Activated CD4-positive, alpha-beta T cell treated with anti-CD3 and anti-CD28 coated beads, Interleukin-2, amount 50 U/mL, for 48 hours (primary cell): ENCODE results near the gene SEPTIN2.
"Not testable (repeated sequence)": the region's sequence is repeated elsewhere in the genome, so short reads cannot be mapped to it uniquely, and the experiment has no call there.

Source experiments
- DNase-seq, 2 experiments: peaks; one replicate each; pipeline ENCODE4 v3.0.0-alpha.2; 2020

The SEPTIN2 gene

DNA sequence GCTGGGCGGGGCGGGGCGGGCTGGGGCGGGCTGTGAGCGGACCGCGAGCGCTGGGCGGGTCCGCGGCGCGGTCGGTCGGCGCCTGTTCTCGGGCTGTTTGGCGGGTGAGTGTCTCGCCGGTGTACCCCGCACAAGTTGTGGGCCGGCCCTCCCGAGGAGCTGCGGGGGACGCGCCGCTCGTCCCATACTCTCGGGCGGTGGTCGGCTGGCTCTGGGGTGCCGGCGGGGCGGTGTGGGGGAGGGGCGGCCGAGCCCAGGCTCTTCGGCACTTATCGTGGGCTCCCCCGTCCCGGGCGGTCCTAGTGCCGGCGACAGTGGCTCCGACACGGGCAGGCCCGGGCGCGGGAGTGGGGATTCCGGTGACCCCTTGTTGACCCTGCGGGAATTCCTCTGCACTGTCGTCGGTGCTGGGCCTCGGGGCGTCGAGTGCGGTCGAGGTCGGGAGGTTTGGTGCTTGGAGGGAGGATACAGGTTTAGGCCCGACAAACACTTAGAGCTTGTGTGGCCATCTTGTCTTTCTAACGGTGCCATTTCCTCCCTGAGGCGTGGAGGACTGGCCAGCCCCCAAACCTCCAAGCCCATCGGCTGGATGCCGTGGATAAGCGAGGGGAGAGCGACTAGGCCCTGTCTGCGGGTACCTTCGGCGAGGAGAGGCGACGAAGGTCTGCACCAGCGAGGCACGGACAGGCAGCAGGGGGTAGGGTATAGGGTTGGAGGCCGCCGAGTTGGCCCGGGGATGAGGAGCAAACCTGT is at the start of gene SEPTIN2:
Gene SEPTIN2 (plus strand): TSS at position 47 of the 753 bp plus-strand sequence. CDS start 8,308 bp downstream, outside the sequence.
- peak; percentile 69 to 72 for DNase-seq

DNA sequence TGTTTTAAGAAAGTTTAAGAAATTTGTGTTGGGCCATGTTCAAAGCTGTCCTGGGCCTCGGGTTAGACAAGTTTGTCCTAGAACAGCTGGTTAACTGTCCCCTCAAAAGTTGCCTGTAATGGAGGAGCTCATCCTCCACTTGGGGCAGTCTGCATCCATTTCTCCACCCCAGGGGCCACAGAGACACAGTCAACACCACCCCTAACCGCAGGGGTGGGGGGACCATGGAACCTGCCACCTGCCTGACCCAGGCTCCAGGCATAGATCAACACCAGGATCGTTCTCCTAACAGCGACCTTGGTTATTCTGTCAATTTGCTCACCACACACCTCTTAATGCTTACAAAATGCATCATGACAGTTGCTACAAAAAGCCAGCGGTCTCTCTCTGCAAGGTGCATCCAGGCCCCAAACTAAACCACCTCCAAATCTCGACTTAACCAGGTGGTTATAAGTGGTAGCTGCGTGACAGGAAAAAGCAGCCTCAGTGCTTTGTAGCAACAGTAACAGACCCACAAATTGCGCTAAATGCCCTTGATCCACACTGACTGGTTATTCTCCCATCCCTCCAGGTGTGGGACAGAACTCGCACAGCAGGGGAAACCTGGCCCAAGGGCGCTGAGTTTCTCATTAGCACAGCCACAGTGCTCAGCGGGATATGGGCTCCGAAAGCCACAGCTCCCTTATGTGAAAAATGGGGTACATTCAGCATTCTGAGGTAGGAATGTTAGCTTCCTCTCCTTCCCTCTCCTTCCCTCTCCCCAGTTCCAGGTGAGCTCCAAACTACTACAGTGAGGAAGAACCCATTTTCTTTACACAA is 48.3 kb upstream of the SEPTIN2 start:
- no peak for DNase-seq

DNA sequence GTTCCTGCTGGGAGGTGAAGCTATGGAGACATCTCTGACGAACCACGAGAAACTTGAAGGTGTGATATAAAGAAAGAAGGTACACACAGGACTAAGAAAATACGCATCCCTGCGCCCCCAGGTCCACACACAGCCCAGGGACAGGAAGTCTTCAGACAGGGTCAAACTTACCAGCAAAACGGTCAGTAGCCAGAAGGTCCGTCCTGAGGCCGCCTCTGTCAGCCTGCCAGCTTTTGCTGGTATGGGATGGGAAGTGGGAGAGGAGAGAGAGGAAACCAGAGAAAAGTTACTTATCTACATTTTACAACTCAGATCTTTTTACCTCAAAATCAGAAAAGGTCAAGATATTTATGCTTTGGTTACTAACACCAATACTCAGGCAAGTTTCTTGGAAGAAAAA is 47.4 kb upstream of the SEPTIN2 start:
- DNase-seq, result no peak

DNA sequence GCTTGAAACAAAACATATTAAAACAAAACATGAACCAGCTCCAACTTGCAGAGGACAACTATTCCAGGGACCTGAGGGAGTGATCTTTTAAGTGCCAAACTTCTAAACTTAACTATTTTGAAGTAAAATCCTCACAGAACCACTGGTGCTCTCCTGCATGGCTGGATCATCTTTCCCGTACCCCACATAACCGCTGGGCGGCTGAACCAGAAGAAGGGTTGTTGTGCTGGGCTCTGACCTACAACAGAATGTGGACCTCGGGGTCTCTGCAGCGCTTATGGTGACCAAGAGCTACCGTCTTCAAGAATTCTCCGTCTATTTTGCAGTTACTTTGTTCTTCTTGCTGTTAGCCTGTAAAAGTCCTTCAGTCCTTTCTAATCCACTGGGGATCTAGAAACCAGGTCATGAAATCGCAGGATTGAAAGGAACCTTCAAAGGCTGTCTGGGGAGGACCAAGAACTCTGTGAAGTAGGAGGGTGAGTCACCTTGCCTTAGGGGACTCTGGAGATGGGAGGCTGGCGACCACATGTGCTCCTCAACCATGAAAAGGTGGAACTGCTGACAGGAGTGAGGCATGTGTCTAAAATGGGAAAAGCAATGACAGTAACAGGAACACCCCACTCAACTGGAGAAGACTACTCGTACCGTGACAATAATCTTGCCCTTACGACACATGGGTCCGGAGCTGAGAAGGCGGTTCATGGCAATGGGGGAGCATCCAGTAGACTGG is 46.8 kb upstream of the SEPTIN2 start:
- no peak for DNase-seq

DNA sequence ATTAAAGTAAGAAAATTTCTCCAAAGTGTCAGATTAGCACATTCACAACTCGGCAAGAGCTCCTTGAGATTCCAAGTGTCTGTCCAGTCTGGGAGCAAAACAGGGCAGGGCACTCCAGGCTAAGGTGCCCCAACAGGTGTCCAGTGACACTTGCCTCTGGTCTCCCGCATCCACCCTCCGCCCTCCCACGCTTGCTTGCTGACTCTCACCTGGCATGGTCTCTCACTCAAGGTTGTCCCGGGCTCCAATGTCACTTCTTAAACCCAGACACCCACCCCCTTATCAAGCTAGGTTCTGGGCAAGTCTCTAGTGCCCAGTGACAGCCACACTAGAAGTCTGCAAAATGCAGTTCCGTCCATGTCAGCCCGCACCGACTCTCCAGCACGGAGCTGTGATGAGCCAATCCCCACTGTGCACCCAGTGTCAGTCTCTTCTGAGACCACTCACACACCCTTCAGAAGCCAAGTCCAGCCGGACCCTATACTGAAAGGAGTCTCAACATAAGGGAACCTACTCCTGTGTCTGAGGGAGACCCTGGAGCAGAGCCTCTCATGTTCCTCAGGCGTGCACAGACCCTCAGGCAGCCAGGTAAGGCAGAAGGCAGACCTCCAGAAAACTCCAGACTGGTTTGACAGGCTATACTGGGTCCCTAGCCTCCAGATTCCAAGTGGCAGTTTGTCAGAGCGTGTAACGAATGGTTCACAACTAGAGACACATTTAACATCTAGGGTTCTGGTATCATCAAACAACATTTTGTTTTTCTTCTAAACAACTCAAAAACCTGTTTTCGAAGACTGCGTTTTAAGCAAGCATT is 45.8 kb upstream of the SEPTIN2 start:
- no peak for DNase-seq

DNA sequence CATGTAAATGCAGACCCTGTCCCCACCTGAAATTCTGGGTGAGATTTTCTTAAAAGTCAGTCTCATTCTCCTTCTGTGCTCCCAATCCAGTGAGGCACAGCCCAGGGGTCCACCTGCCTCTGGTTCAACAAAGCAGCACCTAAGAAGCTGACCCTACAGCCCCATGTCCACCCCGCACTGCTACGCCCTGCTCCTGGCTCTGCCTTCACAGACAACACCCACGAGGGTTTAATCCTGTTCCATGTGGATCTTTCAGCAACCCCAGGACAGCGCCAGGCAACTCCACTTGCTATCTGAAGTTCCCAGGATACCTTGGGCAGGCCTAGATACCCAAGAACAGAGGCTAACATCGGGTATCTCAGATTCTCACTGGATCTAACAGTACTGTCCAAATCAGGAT is 45.2 kb upstream of the SEPTIN2 start:
- DNase-seq, result no peak

DNA sequence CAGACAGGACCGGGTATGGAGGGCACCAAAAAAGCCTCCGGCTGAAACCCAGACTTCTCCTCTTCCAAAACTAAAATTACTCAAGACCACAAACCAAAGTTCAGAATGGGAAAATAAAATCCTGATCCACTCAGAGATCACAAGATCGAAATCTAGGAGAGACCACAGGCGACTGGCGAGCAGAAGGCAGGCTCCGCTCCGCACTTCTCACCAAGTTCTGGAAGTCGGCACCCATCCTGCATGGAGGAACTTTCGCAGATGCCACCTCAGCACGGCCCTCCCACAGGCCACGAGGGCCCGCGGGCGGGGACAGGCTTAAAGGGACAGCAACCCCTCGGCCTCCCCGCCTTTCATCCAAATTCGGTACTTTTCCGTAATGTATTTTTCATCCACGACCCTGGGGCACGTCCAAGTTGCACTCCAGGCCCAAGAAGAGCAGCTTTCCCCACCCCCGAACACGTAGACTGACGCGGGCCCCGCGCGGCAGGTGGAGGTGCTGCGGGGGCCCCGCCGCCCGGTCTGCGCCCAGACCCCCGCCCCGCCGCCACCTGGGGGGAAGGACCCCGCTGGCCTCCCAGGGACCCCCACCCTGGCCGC is 43.9 kb upstream of the SEPTIN2 start:
- peak; percentile 59 to 70 for DNase-seq

DNA sequence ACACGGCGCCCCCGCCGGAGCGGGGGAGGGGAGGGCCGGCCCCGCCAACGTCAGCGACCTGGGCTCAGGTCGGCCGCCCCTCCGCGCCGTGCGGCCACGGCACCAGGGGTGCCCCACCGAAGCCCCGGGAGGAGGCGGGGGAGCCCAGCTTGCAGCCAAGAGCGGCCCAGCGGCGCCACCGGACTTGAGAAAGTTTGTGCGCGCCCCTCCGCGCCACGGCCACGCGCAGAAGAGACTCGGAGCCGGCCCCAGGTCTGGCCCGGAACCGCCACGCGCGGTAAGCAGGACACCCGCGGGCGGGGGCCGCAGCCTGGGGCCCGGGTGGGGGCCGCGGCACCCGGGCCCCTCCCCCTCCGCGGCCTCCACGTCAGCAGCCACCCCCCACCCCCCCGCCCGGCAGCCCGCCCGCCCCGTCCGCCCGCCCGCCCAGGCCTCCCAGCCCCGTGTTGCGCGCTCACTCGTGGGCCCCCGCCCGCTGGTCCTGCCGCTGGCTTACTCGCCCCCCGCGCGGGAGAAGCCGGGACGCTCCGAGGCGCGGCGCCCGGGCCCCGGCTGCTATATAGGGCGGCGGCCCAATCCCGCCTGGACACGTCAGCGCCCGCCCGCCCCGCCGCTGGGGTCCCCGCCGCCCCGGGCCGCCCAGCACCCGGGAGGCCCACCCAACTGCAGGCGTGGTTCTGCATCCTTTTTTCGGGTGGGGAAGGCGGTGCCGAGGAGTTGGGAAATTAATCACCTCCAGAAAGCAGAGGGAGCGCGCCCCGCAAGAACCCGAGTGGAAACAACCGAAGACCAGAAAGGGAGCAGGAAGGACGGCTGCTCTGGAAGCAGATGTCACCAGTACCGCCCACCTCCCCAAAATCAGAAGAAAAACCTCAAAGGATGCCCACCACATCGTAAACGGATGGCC is 43.2 kb upstream of the SEPTIN2 start:
- peak; percentile 42 to 53 for DNase-seq

DNA sequence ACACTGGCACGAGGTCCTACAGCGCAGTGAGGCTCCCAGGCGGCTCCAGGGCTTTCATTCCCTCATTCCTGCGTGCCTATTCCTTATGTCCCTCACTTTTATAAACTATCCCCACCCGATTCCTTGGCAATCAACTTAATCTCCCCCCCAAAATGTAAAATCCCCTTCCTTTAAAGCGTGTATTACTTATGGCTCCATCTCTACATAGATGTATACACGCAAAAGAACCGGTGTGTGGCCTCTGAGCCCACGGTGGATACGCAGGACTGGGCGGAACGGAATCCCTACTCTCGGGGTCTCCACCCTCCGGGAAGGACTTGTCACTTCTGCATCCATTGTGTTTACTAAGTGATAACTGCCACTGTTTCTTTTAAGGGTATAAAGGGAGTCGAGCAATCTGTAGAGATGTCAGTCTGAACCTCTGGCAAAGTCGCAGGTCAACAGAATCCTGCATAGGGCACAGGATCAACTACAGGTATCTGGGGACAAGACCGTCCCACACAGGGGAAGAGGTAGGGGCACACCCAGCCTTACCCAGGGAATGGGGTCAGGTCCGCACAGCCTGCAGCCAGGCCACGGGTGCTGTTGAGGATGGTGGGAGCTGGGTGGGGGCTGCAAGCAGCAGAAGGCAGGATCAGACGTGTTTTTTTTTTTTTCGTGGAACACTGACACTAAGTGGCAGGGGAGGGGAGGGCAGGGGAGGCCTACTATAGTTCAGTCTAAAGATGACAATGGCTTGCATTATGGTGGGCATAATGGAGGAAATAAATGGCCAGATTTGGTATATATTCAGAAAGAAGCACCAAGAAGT is 42.3 kb upstream of the SEPTIN2 start:
- no peak for DNase-seq

DNA sequence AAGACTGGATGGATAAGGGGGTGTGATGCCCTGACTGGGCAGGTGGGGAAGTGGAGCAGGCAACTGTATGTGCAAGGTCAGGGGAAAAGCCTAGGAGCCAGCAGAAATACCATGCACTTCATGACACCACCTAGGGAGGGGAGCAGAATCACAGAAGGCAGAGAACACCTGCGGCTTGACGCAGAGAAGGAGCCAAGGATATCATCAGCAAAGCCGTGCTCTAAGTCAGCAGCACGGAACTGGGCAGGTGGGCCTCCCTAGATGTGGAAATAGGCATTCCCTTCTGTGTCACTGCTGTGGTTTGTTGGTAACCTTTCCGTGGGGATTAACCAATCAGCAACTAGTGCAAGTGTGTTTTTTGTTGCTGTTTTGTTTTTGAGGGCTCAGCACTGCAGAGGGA is 41.6 kb upstream of the SEPTIN2 start:
- no peak for DNase-seq

DNA sequence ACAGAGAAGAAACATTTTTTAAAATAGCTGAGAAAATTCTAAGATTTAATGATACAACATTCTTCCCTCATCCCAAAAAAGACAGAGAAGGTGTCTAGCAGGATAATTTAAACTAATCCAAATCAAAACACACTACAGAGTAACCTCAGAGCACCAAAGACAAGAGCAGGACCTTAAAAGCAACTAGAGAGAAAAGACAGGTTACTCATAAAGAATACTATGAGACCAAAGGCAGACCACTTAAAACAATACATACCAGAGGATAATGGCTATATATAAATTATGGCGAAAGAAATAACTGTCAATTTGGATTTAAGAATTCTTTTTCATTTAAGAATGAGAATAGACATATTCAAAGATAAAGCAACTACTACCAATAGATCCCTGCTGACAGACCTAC is 40.2 kb upstream of the SEPTIN2 start:
- no peak for DNase-seq

DNA sequence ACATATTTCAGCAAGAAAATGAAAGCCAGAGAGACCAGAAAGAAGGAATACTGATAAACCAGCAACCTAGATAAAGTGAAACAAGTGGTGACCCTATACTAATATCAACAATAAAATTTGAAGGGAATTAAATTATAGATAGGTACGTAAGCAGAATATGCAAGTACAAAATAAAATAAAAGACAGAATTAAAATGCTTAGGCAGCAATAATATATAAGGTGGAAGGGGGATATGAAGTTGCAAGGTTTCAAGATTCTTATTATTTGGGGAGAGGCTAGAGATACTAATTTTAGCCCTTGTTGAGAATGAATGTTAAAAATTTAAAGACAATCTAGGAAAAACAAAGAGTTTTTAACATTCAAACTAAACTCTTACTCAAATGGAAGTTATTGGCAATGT is 39.8 kb upstream of the SEPTIN2 start:
- no peak for DNase-seq

DNA sequence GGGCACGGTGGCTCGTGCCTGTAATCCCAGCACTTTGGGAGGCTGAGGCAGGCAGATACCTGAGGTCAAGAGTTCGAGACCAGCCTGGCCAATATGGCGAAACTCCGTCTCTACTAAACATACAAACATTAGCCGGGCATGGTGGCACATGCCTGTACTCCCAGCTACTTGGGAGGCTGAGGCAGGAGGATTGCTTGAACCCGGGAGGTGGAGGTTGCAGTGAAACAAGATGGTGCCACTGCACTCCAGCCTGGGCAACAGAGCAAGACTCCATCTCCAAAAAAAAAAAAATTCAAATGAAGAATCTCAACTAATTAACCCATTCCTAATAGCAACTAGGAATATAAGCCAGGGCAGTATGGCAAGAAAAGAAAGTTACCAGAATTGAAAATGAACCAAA is 37.4 kb upstream of the SEPTIN2 start:
- not testable (repeated sequence) for DNase-seq

DNA sequence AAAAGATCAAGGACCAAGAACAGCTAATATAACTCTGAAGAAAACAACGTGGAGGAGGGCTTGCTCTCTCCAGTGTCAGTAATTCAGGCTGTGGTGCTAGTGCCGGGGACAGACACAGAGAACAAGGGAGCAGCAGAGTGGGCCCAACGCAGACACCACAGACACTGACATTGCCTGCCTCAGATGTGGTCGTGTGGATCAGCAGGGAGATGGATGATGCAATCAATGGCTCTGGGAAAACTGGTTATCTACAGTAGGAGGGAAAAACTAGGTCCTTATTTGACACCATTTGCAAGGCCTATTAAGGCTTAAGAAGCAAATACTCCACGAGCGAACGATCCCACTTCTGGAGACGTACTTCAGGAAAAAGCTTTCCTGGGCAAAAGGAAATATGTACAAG is 36.3 kb upstream of the SEPTIN2 start:
- DNase-seq, result no peak

DNA sequence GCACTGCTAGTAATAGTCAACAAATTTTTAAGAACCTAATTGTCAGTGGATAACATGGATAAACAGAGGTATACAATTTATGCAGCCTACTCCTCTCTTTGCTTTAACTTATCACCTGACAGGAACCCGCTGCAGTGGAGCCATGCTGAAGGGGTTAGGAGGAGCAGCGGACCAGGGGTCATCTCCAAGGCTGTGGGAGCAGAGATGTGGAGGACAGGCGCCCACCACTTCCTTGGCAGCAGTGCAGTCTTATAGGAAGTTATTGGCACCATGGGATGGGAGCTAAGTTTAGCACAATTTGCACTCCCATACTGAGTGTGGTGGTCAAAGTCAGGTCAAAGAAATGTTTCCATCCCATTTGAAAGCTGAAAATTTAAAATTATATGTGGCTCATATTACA is 35.9 kb upstream of the SEPTIN2 start:
- no peak for DNase-seq

DNA sequence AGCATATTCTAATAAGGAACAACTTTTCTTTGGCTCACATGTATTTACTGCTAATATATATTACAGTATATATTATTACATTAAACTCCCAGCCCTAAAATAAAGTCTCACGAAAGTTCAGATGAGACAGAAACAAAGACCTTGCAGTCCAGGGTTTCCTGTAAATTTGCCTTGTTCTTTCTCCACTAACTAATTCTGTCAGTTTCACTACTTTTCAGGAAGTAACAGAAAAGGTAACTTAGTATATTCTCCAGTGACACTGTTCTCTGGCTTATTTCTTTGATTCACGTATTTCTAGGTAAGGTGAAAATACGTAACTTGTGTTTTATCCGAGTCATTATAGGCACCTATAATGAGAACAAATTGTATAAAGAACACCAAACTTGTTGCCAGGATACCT is 35.4 kb upstream of the SEPTIN2 start:
- no peak for DNase-seq

DNA sequence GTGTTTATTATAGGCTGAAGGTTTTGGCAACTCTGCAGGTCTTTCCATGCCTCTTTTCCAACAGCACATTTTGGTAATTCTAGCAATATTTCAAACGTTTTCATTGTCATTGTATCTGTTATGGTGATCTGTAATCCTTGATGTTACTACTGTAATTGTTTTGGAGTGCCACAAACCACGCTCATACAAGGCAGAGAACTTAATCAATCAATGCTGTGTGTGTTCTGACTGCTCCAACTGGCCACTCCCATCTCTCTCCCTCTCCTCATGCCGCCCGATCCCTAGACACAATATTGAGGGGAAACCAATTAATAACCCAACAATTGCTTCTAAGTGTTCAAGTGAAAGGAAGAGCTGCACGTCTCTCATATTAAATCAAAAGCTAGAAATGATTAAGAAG is 33.2 kb upstream of the SEPTIN2 start:
- DNase-seq, result no peak

DNA sequence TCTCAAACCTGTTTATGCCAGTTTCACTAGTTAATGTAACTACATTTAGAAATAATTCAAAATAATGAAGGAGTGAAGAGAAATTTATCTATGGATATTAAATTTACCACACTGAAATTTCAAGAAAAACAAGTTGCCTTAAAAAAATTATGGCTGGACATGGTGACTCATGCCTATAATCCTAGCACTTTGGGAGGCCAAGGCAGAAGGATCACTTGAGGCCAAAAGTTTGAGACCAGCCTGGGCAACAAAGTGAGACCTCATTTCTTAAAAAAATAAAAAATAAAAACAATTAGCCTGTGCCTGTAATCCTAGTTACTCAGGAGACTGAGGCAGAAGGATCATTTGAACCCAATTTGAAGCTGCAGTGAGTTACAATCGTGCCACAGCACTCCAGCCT is 30.1 kb upstream of the SEPTIN2 start:
- DNase-seq, result no peak

DNA sequence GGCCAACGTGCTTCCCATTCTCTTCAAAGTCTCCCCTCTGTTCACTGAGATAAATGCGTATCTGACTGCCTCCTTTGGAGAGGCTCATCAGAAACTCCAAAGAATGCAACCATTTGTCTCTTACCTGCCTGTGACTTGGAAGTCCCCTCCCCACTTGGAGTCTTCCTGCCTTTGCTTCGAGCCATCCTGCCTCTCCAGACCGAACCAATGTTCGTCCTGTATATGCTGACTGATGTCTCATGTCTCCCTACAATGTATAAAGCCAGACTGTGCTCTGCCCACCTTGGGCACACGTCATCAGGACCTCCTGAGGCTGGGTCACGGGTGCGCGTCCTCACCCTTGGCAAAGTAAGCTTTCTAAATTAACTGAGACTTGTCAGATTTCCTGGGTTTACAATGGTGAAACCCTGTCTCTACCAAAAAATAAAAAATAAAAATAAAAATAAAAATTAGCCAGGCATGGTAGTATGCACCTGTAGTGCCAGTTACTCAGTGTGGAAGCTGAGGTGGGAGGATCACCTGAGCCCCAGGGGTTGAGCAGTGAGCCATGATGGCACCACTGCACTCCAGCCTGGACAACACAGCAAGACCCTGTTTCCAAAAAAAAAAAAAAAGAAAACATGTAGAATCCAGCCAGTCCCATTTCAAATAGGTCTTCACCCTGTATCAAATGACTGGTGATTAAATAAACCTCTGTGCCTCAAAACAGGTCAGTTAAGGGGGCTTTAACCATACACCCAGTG is 29.2 kb upstream of the SEPTIN2 start:
- DNase-seq, result no peak
